Measurements from ENCODE around the gene SGCD.

GRCh38 chr5:156505101-156505500 lies 178.1 kb downstream of the SGCD start:
- TF ChIP-seq CTCF (IDR thresholded peaks at IDR 0.05), result no peak
- TF ChIP-seq REST (IDR thresholded peaks at IDR 0.05; ENCODE audit: insufficient read depth in 1 of 2, low read depth in 2 of 2, low read length in 1 of 2), result no peak
- TF ChIP-seq SIN3A (IDR thresholded peaks at IDR 0.05; ENCODE audit: borderline replicate concordance, insufficient read depth, low read depth, low read length), result no peak
- no peak for TF ChIP-seq TCF7L2 (IDR thresholded peaks at IDR 0.05; ENCODE audit: low read depth, low read length)
- TF ChIP-seq POLR2AphosphoS5 (IDR thresholded peaks at IDR 0.05; ENCODE audit: low read depth, low read length), result no peak

Data from Panc1 (cell line).